Right lobe of liver (tissue), 4 donors: Measurements from ENCODE around the gene GAREM1.

Source experiments
- CTCF ChIP-seq, 4 donors: fragments of 200-600 bp in 3 of 4; fragments of 450-650 bp in 1 of 4; IDR thresholded peaks; one replicate each; pipeline versions ENCODE4 v1.5.1 to v1.8.0; 2016 to 2022; ENCODE audit warnings: antibody characterized with exemption in 4 of 4, mild to moderate bottlenecking in 2 of 4
- POLR2A ChIP-seq: fragments of 450-650 bp; IDR thresholded peaks from one replicate; pipeline ENCODE4 v1.6.1; 2017; ENCODE audit warnings: antibody characterized with exemption, mild to moderate bottlenecking
- donor health status: DM: no; HTN: no; CAD: no.
- donor health status: DM: no; HTN: no; CAD: no.
- donor health status: DM: no; HTN: yes; CAD: no.

- TF ChIP-seq CTCF (IDR thresholded peaks at IDR 0.05) (no peak), POLR2A (no peak)
Measured at GRCh38 chr18:32287873-32288272, 182.8 kb downstream of the GAREM1 start.
